ENCODE measurements around the gene GABARAPL2.
"Not testable (repeated sequence)": the region's sequence is repeated elsewhere in the genome, so short reads cannot be mapped to it uniquely, and the experiment has no call there.

Gene GABARAPL2

GRCh38 chr16:75548456-75548855 is 17.7 kb upstream of the GABARAPL2 start:
- in situ Hi-C loops (cut with HindIII; ENCODE audit: low pct_ligation_motif_present, low pct_unique_long_range_greater_than_20kb, low sequenced_read_pairs); DNase-seq: not testable (repeated sequence)

GRCh38 chr16:75550211-75550662 is 15.9 kb upstream of the GABARAPL2 start:
- DNase-seq, result peak; percentile 73

GRCh38 chr16:75552951-75553350 is 13.2 kb upstream of the GABARAPL2 start:
- no peak for DNase-seq
- in situ Hi-C loops (cut with HindIII; ENCODE audit: low pct_ligation_motif_present, low pct_unique_long_range_greater_than_20kb, low sequenced_read_pairs), result no loop called here

More at GRCh38 chr16:75550211-75550662, 15.9 kb upstream of the GABARAPL2 start:
- in situ Hi-C loops (cut with HindIII; ENCODE audit: low pct_ligation_motif_present, low pct_unique_long_range_greater_than_20kb, low sequenced_read_pairs), result no loop called here

- peak; percentile 93 for DNase-seq
- in situ Hi-C loops (cut with HindIII; ENCODE audit: low pct_ligation_motif_present, low pct_unique_long_range_greater_than_20kb, low sequenced_read_pairs), result no loop called here
Observed at GRCh38 chr16:75555213-75555706, 10.9 kb upstream of the GABARAPL2 start.

GRCh38 chr16:75555707-75556430 is 10.3 kb upstream of the GABARAPL2 start, which contains the start of gene TMEM231:
TMEM231 (minus strand) TSS chr16:75556252; CDS start chr16:75556209, 43 bp downstream.
- peak; percentile 97 for DNase-seq
- in situ Hi-C loops (cut with HindIII; ENCODE audit: low pct_ligation_motif_present, low pct_unique_long_range_greater_than_20kb, low sequenced_read_pairs), result no loop called here

- in situ Hi-C loops (cut with HindIII; ENCODE audit: low pct_ligation_motif_present, low pct_unique_long_range_greater_than_20kb, low sequenced_read_pairs), result no loop called here
- no peak for DNase-seq
Observed at GRCh38 chr16:75556431-75556950, 9.7 kb upstream of the GABARAPL2 start.

GRCh38 chr16:75558846-75559401 is 7.3 kb upstream of the GABARAPL2 start:
- in situ Hi-C loops (cut with HindIII; ENCODE audit: low pct_ligation_motif_present, low pct_unique_long_range_greater_than_20kb, low sequenced_read_pairs), result no loop called here
- no peak for DNase-seq

- in situ Hi-C loops (cut with HindIII; ENCODE audit: low pct_ligation_motif_present, low pct_unique_long_range_greater_than_20kb, low sequenced_read_pairs), result no loop called here
Observed at GRCh38 chr16:75559564-75560372, 6.4 kb upstream of the GABARAPL2 start.

GRCh38 chr16:75565640-75566039 is 539 bp upstream of the GABARAPL2 start:
- no peak for DNase-seq
- in situ Hi-C loops (cut with HindIII; ENCODE audit: low pct_ligation_motif_present, low pct_unique_long_range_greater_than_20kb, low sequenced_read_pairs), result no loop called here

More at GRCh38 chr16:75559564-75560372, 6.4 kb upstream of the GABARAPL2 start:
- DNase-seq, result no peak

GRCh38 chr16:75566758-75567255 is 628 bp downstream of the GABARAPL2 start:
- in situ Hi-C loops (cut with HindIII; ENCODE audit: low pct_ligation_motif_present, low pct_unique_long_range_greater_than_20kb, low sequenced_read_pairs), result no loop called here
- peak; percentile 27 for DNase-seq

- in situ Hi-C loops (cut with HindIII; ENCODE audit: low pct_ligation_motif_present, low pct_unique_long_range_greater_than_20kb, low sequenced_read_pairs), result no loop called here
Observed at GRCh38 chr16:75567911-75568310, 1.7 kb downstream of the GABARAPL2 start.

GRCh38 chr16:75570396-75571065 is 4.4 kb downstream of the GABARAPL2 start:
- in situ Hi-C loops (cut with HindIII; ENCODE audit: low pct_ligation_motif_present, low pct_unique_long_range_greater_than_20kb, low sequenced_read_pairs), result no loop called here
- DNase-seq, result no peak

More at GRCh38 chr16:75567911-75568310, 1.7 kb downstream of the GABARAPL2 start:
- DNase-seq, result no peak

GRCh38 chr16:75572864-75573542 is 6.8 kb downstream of the GABARAPL2 start:
- in situ Hi-C loops (cut with HindIII; ENCODE audit: low pct_ligation_motif_present, low pct_unique_long_range_greater_than_20kb, low sequenced_read_pairs), result no loop called here
- no peak for DNase-seq

- in situ Hi-C loops (cut with HindIII; ENCODE audit: low pct_ligation_motif_present, low pct_unique_long_range_greater_than_20kb, low sequenced_read_pairs), result no loop called here
- DNase-seq, result no peak
Observed at GRCh38 chr16:75573955-75574354, 7.8 kb downstream of the GABARAPL2 start.

GRCh38 chr16:75575958-75576357 is 9.8 kb downstream of the GABARAPL2 start:
- DNase-seq, result no peak
- in situ Hi-C loops (cut with HindIII; ENCODE audit: low pct_ligation_motif_present, low pct_unique_long_range_greater_than_20kb, low sequenced_read_pairs), result no loop called here

GRCh38 chr16:75576384-75576811 is 10.2 kb downstream of the GABARAPL2 start:
- in situ Hi-C loops (cut with HindIII; ENCODE audit: low pct_ligation_motif_present, low pct_unique_long_range_greater_than_20kb, low sequenced_read_pairs), result no loop called here
- DNase-seq, result no peak

GRCh38 chr16:75578212-75578611 is 12.0 kb downstream of the GABARAPL2 start:
- in situ Hi-C loops (cut with HindIII; ENCODE audit: low pct_ligation_motif_present, low pct_unique_long_range_greater_than_20kb, low sequenced_read_pairs), result no loop called here
- no peak for DNase-seq

Measured in ACHN (cell line).